Kidney epithelial cell (primary cell): ENCODE data around the gene ELOVL7. TPM values are rescaled to one million over a fixed set of nuclear protein-coding genes. Genes with fewer than 3 reads are reported as not detected.

Source experiments
- DNase-seq: peaks from one replicate; pipeline ENCODE4 v3.0.0-alpha.2; 2010; ENCODE audit warnings: low read depth
- H3K27me3 ChIP-seq: 2 replicates; pipeline ENCODE4 v1.6.0; 2011; ENCODE audit warnings: low read length; ENCODE audit not compliant: control insufficient read depth, insufficient read depth
- H3K36me3 ChIP-seq: 2 replicates; pipeline ENCODE4 v1.5.1; 2011; ENCODE audit warnings: low read length; ENCODE audit not compliant: control insufficient read depth, insufficient read depth
- H3K4me3 ChIP-seq: 2 replicates; pipeline ENCODE4 v1.5.1; 2011; ENCODE audit warnings: low read depth, mild to moderate bottlenecking, control low read depth, low read length
- total RNA-seq: library from RNA; depleted of rRNA; stranded (reverse); fragments of >200 nt; gene quantifications from 2 replicates; pipeline ENCODE4 v1.2.3, GENCODE V29; 2015
- TF ChIP-seq, protein P1 (sequence below): IDR thresholded peaks from 2 replicates; pipeline ENCODE4 v1.5.1; 2011; ENCODE audit warnings: mild to moderate bottlenecking, moderate library complexity, low read length, control low read depth, inconsistent platforms; ENCODE audit not compliant: insufficient read depth, poor library complexity, severe bottlenecking

The ELOVL7 gene
- total RNA-seq, 1 donor from 2014 or later, result 35.3 TPM

GRCh38 chr5:60856066-60856465, 12.0 kb upstream of the ELOVL7 start:
- Histone ChIP-seq H3K4me3 (no peak overlapping the region), H3K27me3 (no peaks in the 10 kb centered on the region), H3K36me3 (no peaks in the 10 kb centered on the region)
- TF ChIP-seq, protein P1, sequence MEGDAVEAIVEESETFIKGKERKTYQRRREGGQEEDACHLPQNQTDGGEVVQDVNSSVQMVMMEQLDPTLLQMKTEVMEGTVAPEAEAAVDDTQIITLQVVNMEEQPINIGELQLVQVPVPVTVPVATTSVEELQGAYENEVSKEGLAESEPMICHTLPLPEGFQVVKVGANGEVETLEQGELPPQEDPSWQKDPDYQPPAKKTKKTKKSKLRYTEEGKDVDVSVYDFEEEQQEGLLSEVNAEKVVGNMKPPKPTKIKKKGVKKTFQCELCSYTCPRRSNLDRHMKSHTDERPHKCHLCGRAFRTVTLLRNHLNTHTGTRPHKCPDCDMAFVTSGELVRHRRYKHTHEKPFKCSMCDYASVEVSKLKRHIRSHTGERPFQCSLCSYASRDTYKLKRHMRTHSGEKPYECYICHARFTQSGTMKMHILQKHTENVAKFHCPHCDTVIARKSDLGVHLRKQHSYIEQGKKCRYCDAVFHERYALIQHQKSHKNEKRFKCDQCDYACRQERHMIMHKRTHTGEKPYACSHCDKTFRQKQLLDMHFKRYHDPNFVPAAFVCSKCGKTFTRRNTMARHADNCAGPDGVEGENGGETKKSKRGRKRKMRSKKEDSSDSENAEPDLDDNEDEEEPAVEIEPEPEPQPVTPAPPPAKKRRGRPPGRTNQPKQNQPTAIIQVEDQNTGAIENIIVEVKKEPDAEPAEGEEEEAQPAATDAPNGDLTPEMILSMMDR, result no peak
- no peak for DNase-seq

DNA sequence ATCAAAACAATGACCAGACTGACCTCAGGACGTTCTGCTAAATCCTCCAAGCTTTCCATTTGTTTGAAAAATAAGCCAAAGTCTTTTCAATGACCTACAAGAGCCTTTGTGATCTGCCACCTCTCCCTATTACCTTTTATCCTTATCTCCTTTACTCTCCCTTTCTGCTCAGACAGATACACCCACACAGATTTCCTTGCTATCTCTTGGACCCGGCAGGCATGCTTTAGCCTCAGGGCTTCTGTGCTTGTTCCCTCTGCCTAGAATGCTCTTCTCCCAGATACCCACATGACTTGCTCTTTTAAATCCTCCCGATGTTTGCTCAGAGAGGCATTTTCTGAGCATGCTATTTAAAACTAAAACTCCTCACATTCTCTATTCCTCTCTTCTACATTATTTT, 8.9 kb upstream of the ELOVL7 start:
- no peaks in the 10 kb centered on the region for H3K27me3 ChIP-seq
- no peak for DNase-seq
- TF ChIP-seq, protein P1, result no peak
- no peak overlapping the region for H3K4me3 ChIP-seq
- no peaks in the 10 kb centered on the region for H3K36me3 ChIP-seq

GRCh38 chr5:60852317-60852716, 8.2 kb upstream of the ELOVL7 start:
- DNase-seq, result no peak
- TF ChIP-seq, protein P1, result no peak
- no peaks in the 10 kb centered on the region for H3K27me3 ChIP-seq
- no peaks in the 10 kb centered on the region for H3K36me3 ChIP-seq
- no peak overlapping the region for H3K4me3 ChIP-seq

DNA sequence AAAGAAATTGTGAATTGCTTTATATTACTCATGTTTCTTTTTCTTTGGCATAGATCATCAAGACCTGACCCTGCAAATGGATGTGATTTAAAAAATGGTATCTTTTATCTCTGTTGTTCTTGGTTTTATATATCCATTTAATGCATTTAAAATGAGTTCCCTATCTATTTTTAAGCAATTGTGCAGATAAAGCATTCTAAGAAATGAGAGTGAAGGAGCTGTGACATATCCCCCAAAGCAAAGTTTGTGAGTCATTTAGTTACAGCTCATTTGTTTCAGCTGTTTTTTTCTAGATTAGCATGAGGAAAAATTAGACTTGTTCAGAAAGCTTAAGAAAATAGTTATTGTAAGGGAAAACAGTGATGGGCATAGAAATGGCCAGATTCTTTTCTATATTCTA, 7.6 kb upstream of the ELOVL7 start:
- H3K27me3 ChIP-seq, result no peaks in the 10 kb centered on the region
- no peak overlapping the region for H3K4me3 ChIP-seq
- DNase-seq, result no peak
- H3K36me3 ChIP-seq, result no peaks in the 10 kb centered on the region
- TF ChIP-seq, protein P1, result no peak

DNA sequence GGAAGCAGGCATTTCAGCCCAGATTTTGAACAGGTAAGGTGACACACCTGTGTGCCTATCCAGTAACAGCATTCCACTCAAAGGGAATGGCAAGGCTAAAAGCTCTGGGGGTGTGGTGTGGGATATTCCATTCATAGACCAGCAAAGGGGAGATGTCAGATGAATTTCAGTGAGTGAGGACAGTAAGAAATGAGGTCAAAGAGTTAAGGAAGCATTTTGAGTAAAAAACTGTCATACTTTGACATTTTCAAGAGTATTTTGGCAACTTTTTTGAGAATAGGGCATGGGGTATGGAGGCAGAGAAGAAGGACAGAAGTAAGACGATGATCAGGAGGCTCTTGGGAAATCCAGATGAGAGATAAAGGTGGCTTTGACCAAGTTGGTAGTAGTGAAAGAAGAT, 2.2 kb upstream of the ELOVL7 start:
- no peak for DNase-seq
- Histone ChIP-seq H3K36me3 (no peaks in the 10 kb centered on the region), H3K27me3 (no peaks in the 10 kb centered on the region), H3K4me3 (no peak overlapping the region)
- TF ChIP-seq, protein P1, result no peak

GRCh38 chr5:60843386-60843935, 608 bp downstream of the ELOVL7 start:
- no peaks in the 10 kb centered on the region for H3K36me3 ChIP-seq
- peak overlapping the region; percentile 87 for H3K4me3 ChIP-seq
- DNase-seq, result no peak
- TF ChIP-seq, protein P1, result no peak
- H3K27me3 ChIP-seq, result no peaks in the 10 kb centered on the region
